8988T (cell line): Measurements from ENCODE around the gene FHOD3.
"Not testable (repeated sequence)": the region's sequence is repeated elsewhere in the genome, so short reads cannot be mapped to it uniquely, and the experiment has no call there.

Source experiments
- DNase-seq: peaks from one replicate; pipeline ENCODE4 v3.0.0; 2011

FHOD3 gene

GRCh38 chr18:36814994-36815393, 517.5 kb downstream of the FHOD3 start:
- no peak for DNase-seq

- not testable (repeated sequence) for DNase-seq
Observed at GRCh38 chr18:36816096-36816495, 518.6 kb downstream of the FHOD3 start.

- DNase-seq: no peak
Observed at GRCh38 chr18:36817039-36817438, 519.5 kb downstream of the FHOD3 start.

GRCh38 chr18:36818652-36819051, 521.1 kb downstream of the FHOD3 start:
- DNase-seq: no peak

GRCh38 chr18:36819621-36820020, 522.1 kb downstream of the FHOD3 start:
- no peak for DNase-seq

- DNase-seq: no peak
Observed at GRCh38 chr18:36821681-36822080, 524.2 kb downstream of the FHOD3 start.

- DNase-seq: no peak
Observed at GRCh38 chr18:36825526-36825925, 528.0 kb downstream of the FHOD3 start.

GRCh38 chr18:36826556-36826955, 529.0 kb downstream of the FHOD3 start:
- no peak for DNase-seq

GRCh38 chr18:36828157-36828629, 530.7 kb downstream of the FHOD3 start:
- DNase-seq: no peak

- DNase-seq: peak; percentile 81
Observed at GRCh38 chr18:36828630-36829361, 531.3 kb downstream of the FHOD3 start, which contains the start of the genes KIAA1328 and TPGS2. KIAA1328 (plus strand) TSS chr18:36829127; CDS start chr18:36829139, 12 bp downstream. TPGS2 (minus strand) TSS chr18:36829002; CDS start chr18:36828767, 235 bp downstream.
